GM23248 (cell line): ENCODE measurements around the gene OR5D16. TPM values are rescaled to one million over a fixed set of nuclear protein-coding genes. Genes with fewer than 3 reads are reported as not detected.
"Not testable (repeated sequence)": the region's sequence is repeated elsewhere in the genome, so short reads cannot be mapped to it uniquely, and the experiment has no call there.

Experiments used
- DNase-seq: peaks from one replicate; pipeline ENCODE4 v3.0.0-alpha.2; 2015
- H2AFZ ChIP-seq: fragments of 200-600 bp; sonication (generic); 2 replicates; pipeline ENCODE4 v1.6.1; 2016; ENCODE audit warnings: antibody characterized with exemption
- H3F3A ChIP-seq: fragments of 200-600 bp; sonication (generic); 2 replicates; pipeline ENCODE4 v1.6.1; 2016; ENCODE audit warnings: mild to moderate bottlenecking, antibody characterized with exemption, mixed run types; ENCODE audit not compliant: insufficient read depth
- H3K27ac ChIP-seq: fragments of 200-600 bp; sonication (generic); 2 replicates; pipeline ENCODE4 v1.5.1; 2016; ENCODE audit warnings: mild to moderate bottlenecking
- H3K27me3 ChIP-seq: fragments of 200-600 bp; sonication (generic); replicated peaks from 2 replicates; pipeline ENCODE4 v1.6.1; 2016; ENCODE audit warnings: mild to moderate bottlenecking; ENCODE audit not compliant: insufficient read depth
- H3K36me3 ChIP-seq: fragments of 200-600 bp; sonication (generic); 2 replicates; pipeline ENCODE4 v1.6.1; 2016; ENCODE audit warnings: low read depth, mild to moderate bottlenecking
- H3K4me1 ChIP-seq: fragments of 200-600 bp; sonication (generic); 2 replicates; pipeline ENCODE4 v1.6.1; 2016; ENCODE audit warnings: mild to moderate bottlenecking; ENCODE audit not compliant: insufficient read depth
- H3K4me2 ChIP-seq: fragments of 200-600 bp; sonication (generic); one replicate; pipeline ENCODE4 v1.6.1; 2016; ENCODE audit warnings: mild to moderate bottlenecking; ENCODE audit not compliant: unreplicated experiment
- H3K4me3 ChIP-seq: fragments of 200-600 bp; sonication (generic); 2 replicates; pipeline ENCODE4 v1.5.1; 2016; ENCODE audit warnings: mild to moderate bottlenecking
- H3K79me2 ChIP-seq: fragments of 200-600 bp; sonication (generic); 2 replicates; pipeline ENCODE4 v1.6.1; 2016; ENCODE audit warnings: mild to moderate bottlenecking; ENCODE audit not compliant: insufficient read depth
- H3K9ac ChIP-seq: fragments of 200-600 bp; sonication (generic); 2 replicates; pipeline ENCODE4 v1.6.1; 2016; ENCODE audit warnings: mild to moderate bottlenecking
- H3K9me2 ChIP-seq: fragments of 200-600 bp; sonication (generic); 2 replicates; pipeline ENCODE4 v1.6.1; 2016; ENCODE audit warnings: mixed run types, mild to moderate bottlenecking, moderate library complexity; ENCODE audit not compliant: insufficient read depth
- H3K9me3 ChIP-seq: fragments of 200-600 bp; sonication (generic); one replicate; pipeline ENCODE4 v1.6.1; 2017; ENCODE audit warnings: low read depth
- H4K20me1 ChIP-seq: fragments of 200-600 bp; sonication (generic); 2 replicates; pipeline ENCODE4 v1.6.0; 2016; ENCODE audit not compliant: insufficient read depth
- EZH2 ChIP-seq: fragments of 200-600 bp; sonication (generic); IDR thresholded peaks from 2 replicates; pipeline ENCODE4 v1.6.1; 2018; ENCODE audit warnings: antibody characterized with exemption, mild to moderate bottlenecking; ENCODE audit not compliant: insufficient read depth, poor library complexity, severe bottlenecking
- EZH2phosphoT487 ChIP-seq: fragments of 200-600 bp; sonication (generic); IDR thresholded peaks from 2 replicates; pipeline ENCODE4 v1.6.1; 2018; ENCODE audit warnings: antibody characterized with exemption, moderate library complexity, mild to moderate bottlenecking, low read depth; ENCODE audit not compliant: insufficient read depth
- WGBS, 2 experiments: methylation state at CpG; one replicate each; pipeline ENCODE4 v1.1.6; 2015 to 2017; ENCODE audit warnings: low lambda C conversion rate in 2 of 2, low coverage in 1 of 2; ENCODE audit errors: missing lambda C conversion rate in 2 of 2; 5-methylcytosine and 5-hydroxymethylcytosine counted together
- in situ Hi-C: fragments of 300-500 bp; cut with MboI; formaldehyde crosslinking; loops from 2 replicates; pipeline ENCODE4 v1.15.0; 2020
- polyA plus RNA-seq: library from polyadenylated mRNA; unstranded; fragments of >200 nt; fragmentation: Nextera tagmentation; extraction: Ambion mirVana; gene quantifications from 2 replicates; pipeline ENCODE4 v1.2.1, GENCODE V29; 2016
- total RNA-seq: library from RNA; depleted of rRNA; stranded (reverse); fragments of >200 nt; shearing (Covaris generic); gene quantifications from 2 replicates; pipeline ENCODE4 v1.2.3, GENCODE V29; 2014

Gene OR5D16
- total and polyA plus RNA-seq, 2 experiments from 2014 or later, result not detected

DNA sequence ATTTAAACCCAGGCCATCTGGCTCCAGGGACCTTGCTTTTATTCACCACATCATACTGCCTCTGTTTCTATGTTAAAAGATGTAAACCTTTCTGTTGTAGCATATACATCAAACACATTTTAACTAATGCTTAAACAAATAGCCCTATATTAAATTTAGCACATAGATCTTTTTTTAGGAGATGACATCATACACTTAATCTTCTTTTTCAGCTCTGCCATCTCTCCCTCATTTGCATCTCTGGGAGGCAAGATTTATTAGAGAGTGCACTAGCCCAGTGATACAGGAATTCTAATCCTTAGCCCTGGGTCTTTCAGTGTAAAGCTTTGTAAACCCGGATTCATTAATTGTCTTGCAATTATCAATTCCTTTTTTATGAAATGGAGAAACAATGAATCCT is 13.6 kb downstream of the OR5D16 start:
- H3K36me3 ChIP-seq, result no peaks in the 10 kb centered on the region
- H3K4me2 ChIP-seq, result no peak overlapping the region
- H3K4me3 ChIP-seq, result no peak overlapping the region
- no peaks in the 10 kb centered on the region for H3K4me1 ChIP-seq
- H3K27ac ChIP-seq, result no peak overlapping the region
- no peaks in the 10 kb centered on the region for H3K9me3 ChIP-seq
- no peak overlapping the region for H3K9ac ChIP-seq
- no peaks in the 10 kb centered on the region for H3F3A ChIP-seq
- no peaks in the 10 kb centered on the region for H4K20me1 ChIP-seq
- in situ Hi-C loops, result no loop called here
- TF ChIP-seq EZH2phosphoT487 (no peak), EZH2 (no peak)
- WGBS, 2 experiments, result 21 to 27% methylated on average over 1 of the region's 1 CpG
- H3K79me2 ChIP-seq, result no peaks in the 10 kb centered on the region
- DNase-seq, result no peak
- H3K27me3 ChIP-seq, result no peaks in the 10 kb centered on the region
- H3K9me2 ChIP-seq, result no peaks in the 10 kb centered on the region
- no peak overlapping the region for H2AFZ ChIP-seq

DNA sequence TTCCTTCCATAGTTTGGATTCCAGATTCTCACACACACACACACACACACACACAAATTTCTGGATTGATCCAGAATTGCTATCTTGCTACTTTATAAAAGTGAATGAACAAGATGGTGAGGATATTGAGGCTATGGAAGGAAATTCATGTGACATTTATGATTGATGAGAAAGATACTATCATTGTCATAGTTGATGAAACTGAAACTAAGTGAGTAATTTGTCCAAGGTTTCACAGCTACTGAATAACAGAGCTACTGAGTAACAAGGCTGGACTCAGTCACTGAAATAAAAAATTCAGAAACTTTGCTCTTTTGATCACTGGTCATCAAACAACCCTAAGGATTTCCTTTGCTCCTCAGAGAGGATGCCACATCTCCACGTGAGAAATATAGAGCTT is 16.2 kb downstream of the OR5D16 start:
- Histone ChIP-seq H3K27me3 (no peaks in the 10 kb centered on the region), H3K9me3 (no peaks in the 10 kb centered on the region), H4K20me1 (no peaks in the 10 kb centered on the region), H3K9me2 (no peaks in the 10 kb centered on the region), H3K4me2 (no peak overlapping the region), H3K9ac (no peak overlapping the region), H2AFZ (no peak overlapping the region), H3K27ac (no peak overlapping the region), H3F3A (no peaks in the 10 kb centered on the region), H3K36me3 (no peaks in the 10 kb centered on the region), H3K4me3 (no peak overlapping the region), H3K79me2 (no peaks in the 10 kb centered on the region), H3K4me1 (no peaks in the 10 kb centered on the region)
- TF ChIP-seq EZH2phosphoT487 (no peak), EZH2 (no peak)
- WGBS, 2 experiments, result 0 to 3% methylated on average over 1 of the region's 1 CpG
- in situ Hi-C loops, result no loop called here
- DNase-seq, result no peak

- DNase-seq, H3K4me1 ChIP-seq, H3K79me2 ChIP-seq, H3K27ac ChIP-seq, H3F3A ChIP-seq, H3K9me2 ChIP-seq, H3K9me3 ChIP-seq, H4K20me1 ChIP-seq, H3K4me2 ChIP-seq, H3K36me3 ChIP-seq, H3K4me3 ChIP-seq, H3K27me3 ChIP-seq, H2AFZ ChIP-seq, H3K9ac ChIP-seq, in situ Hi-C loops: not testable (repeated sequence)
- WGBS, 2 experiments, result 36% methylated on average over 4 of the region's 4 CpGs
Observed at GRCh38 chr11:55867354-55867753, 28.8 kb downstream of the OR5D16 start.

DNA sequence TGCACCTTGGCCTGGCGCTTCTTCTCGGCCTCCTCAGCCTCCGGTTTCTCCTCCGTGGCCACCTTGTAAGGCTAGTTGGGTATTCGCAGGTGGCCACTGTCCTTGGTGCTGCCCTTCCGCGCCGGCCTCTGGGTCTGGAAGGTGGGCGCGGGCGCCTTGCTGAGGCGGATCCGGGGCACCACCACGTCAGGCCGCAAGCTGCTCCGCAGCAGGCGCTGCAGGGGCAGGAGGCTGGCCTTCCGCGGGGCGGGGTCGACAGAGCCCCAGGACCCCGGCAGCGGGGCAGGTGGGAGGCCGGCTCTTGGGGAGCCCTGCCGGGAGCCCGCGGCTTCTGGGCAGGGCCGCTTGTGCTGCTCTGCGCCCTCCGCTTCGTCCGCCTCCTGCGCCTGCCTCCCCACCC is 34.2 kb downstream of the OR5D16 start:
- H4K20me1 ChIP-seq, H3K27ac ChIP-seq, H3K4me3 ChIP-seq, H3K4me2 ChIP-seq, H3K36me3 ChIP-seq, in situ Hi-C loops, H3K79me2 ChIP-seq, H3K9me2 ChIP-seq, H3K4me1 ChIP-seq, DNase-seq, H3F3A ChIP-seq, H3K9ac ChIP-seq, H3K27me3 ChIP-seq, H2AFZ ChIP-seq, H3K9me3 ChIP-seq: not testable (repeated sequence)
- WGBS, 2 experiments, result 7 to 9% methylated on average over 19 to 25 of the region's 33 CpGs

DNA sequence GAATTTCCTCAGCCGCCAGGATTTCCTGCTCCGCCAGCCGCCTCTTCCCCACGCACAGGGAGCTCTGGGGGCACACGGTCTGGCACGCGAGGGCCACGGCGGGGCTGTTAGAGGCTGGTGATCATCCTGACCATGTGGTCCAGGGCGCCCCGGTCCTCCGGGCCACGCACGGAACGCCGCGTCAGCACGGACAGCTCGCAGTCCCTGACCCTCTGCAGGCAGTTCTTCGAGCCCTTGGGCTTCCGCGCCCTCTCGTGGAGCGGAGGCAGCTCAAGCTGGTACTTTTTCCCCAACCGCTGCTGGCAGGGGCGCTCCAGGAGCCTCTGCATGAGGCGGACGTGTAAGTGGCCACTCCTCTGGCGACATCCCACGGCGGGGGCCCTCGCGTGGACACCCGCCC is 34.6 kb downstream of the OR5D16 start:
- DNase-seq, H3K36me3 ChIP-seq, H3F3A ChIP-seq, H3K79me2 ChIP-seq, H3K4me1 ChIP-seq, H4K20me1 ChIP-seq, H3K9me3 ChIP-seq, H3K4me2 ChIP-seq, H3K4me3 ChIP-seq, H3K9ac ChIP-seq, H3K27me3 ChIP-seq, in situ Hi-C loops, H3K27ac ChIP-seq, H3K9me2 ChIP-seq, H2AFZ ChIP-seq: not testable (repeated sequence)
- 7 to 13% methylated on average over 22 to 30 of the region's 34 CpGs for WGBS, 2 experiments

- H3K9ac ChIP-seq, H3K9me3 ChIP-seq: not testable (repeated sequence)
Observed at GRCh38 chr11:55882997-55883396, 44.4 kb downstream of the OR5D16 start, which contains the start of gene TRIM51. TRIM51 (plus strand) TSS chr11:55883297; CDS start chr11:55885429, 2,132 bp downstream.

GRCh38 chr11:55884995-55885394 is 46.4 kb downstream of the OR5D16 start:
- H3K4me2 ChIP-seq, H3K4me1 ChIP-seq, H3K4me3 ChIP-seq, in situ Hi-C loops, DNase-seq, H3K36me3 ChIP-seq, H3K27me3 ChIP-seq, H3K79me2 ChIP-seq, H4K20me1 ChIP-seq, H3F3A ChIP-seq, H3K9me3 ChIP-seq, H3K9ac ChIP-seq, H3K9me2 ChIP-seq, H3K27ac ChIP-seq, H2AFZ ChIP-seq: not testable (repeated sequence)
- 20 to 31% methylated on average over 4 of the region's 4 CpGs for WGBS, 2 experiments

More at GRCh38 chr11:55882997-55883396, 44.4 kb downstream of the OR5D16 start, which contains the start of gene TRIM51:
- H3K36me3 ChIP-seq, in situ Hi-C loops, H3K4me1 ChIP-seq, H3K27me3 ChIP-seq, H3K27ac ChIP-seq, H3K79me2 ChIP-seq, H3K9me2 ChIP-seq, H2AFZ ChIP-seq, DNase-seq, H3K4me2 ChIP-seq, H3K4me3 ChIP-seq, H3F3A ChIP-seq, H4K20me1 ChIP-seq: not testable (repeated sequence)
- WGBS, 2 experiments, result 7 to 22% methylated on average over 1 of the region's 1 CpG
